Measurements from ENCODE around the gene JMJD6.

JMJD6 gene

DNA sequence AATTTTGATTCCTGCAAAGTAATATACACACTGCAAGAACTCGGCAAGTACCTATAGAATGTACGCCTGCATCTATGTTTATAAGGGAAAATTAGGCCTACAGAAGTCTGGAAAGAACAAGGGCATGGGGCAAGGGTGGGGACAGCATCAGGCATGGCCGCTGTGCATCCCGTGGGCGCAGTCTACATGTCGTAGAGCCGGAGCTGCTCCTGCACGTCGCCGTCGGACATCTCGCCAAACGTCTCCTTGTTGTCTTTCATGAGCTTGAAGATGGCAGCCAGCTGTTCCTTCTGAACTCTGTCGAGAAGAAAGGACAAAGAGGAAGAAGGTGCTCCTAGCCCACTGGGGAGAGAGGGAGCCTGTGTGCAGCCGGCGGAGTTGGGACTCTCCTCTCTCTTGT is 49.0 kb downstream of the JMJD6 start:
- H3K9ac ChIP-seq (ENCODE audit: low read depth, low read length, poor library complexity, severe bottlenecking), result peak overlapping the region; percentile 66
- no peak for TF ChIP-seq EZH2phosphoT487 (IDR thresholded peaks at IDR 0.05; ENCODE audit: borderline replicate concordance)
- TF ChIP-seq, protein P1, sequence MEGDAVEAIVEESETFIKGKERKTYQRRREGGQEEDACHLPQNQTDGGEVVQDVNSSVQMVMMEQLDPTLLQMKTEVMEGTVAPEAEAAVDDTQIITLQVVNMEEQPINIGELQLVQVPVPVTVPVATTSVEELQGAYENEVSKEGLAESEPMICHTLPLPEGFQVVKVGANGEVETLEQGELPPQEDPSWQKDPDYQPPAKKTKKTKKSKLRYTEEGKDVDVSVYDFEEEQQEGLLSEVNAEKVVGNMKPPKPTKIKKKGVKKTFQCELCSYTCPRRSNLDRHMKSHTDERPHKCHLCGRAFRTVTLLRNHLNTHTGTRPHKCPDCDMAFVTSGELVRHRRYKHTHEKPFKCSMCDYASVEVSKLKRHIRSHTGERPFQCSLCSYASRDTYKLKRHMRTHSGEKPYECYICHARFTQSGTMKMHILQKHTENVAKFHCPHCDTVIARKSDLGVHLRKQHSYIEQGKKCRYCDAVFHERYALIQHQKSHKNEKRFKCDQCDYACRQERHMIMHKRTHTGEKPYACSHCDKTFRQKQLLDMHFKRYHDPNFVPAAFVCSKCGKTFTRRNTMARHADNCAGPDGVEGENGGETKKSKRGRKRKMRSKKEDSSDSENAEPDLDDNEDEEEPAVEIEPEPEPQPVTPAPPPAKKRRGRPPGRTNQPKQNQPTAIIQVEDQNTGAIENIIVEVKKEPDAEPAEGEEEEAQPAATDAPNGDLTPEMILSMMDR (conservative IDR thresholded peaks at IDR 0.05; ENCODE audit: low read length), result no peak

DNA sequence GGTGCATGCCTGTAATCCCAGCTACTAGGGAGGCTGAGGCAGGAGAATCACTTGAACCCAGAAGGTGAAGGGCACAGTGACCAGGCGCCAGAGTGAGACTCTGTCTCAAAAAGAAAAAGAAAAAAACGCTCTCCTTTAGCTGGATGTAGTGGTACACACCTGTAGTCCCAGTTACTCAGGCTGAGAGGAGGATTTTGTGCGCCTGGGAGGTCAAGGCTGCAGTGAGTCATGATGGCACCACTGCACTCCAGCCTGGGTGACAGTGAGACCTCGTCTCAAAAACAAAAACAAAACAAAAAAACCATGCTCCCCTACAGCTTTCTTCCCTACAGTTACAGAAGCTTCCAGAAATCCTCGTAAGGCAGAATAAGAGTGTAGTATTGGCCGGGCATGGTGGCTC is 49.8 kb downstream of the JMJD6 start:
- no peaks in the 10 kb centered on the region for H3K9me3 ChIP-seq (ENCODE audit: insufficient read depth, low read depth, low read length)
- H4K20me1 ChIP-seq (ENCODE audit: insufficient read depth, low read length, poor library complexity, severe bottlenecking), result no peaks in the 10 kb centered on the region
- peaks cover 49% of the 10 kb centered on the region for H3K4me1 ChIP-seq (ENCODE audit: insufficient read depth, low read length, poor library complexity, severe bottlenecking)
- no peaks in the 10 kb centered on the region for H3K9me2 ChIP-seq (replicated peaks; ENCODE audit: low read depth, low read length)
- H2AFZ ChIP-seq (ENCODE audit: low read length), result no peak overlapping the region
- no peak overlapping the region for H3K4me3 ChIP-seq (ENCODE audit: low read length, poor library complexity, severe bottlenecking)
- H3K79me2 ChIP-seq (ENCODE audit: insufficient read depth, low read length), result peaks cover 18% of the 10 kb centered on the region
- H3K4me2 ChIP-seq (ENCODE audit: low read depth, low read length, poor library complexity, severe bottlenecking), result no peak overlapping the region
- peaks cover 6% of the 10 kb centered on the region; the same call in 1 of the 2 replicates for H3F3A ChIP-seq (ENCODE audit: low read depth)
- H3K9ac ChIP-seq (ENCODE audit: low read depth, low read length, poor library complexity, severe bottlenecking), result no peak overlapping the region
- TF ChIP-seq, protein P1 (conservative IDR thresholded peaks at IDR 0.05; ENCODE audit: low read length), result no peak
- no peak for TF ChIP-seq EZH2phosphoT487 (IDR thresholded peaks at IDR 0.05; ENCODE audit: borderline replicate concordance)
- no peaks in the 10 kb centered on the region for H3K27me3 ChIP-seq (ENCODE audit: insufficient read depth, low read length, poor library complexity, severe bottlenecking)
- H3K36me3 ChIP-seq (ENCODE audit: insufficient read depth, low read length), result no peaks in the 10 kb centered on the region

More for the DNA sequence above, 49.0 kb downstream of the JMJD6 start:
- Histone ChIP-seq H3K4me2 (ENCODE audit: low read depth, low read length, poor library complexity, severe bottlenecking) (peak overlapping the region; percentile 74), H2AFZ (ENCODE audit: low read length) (no peak overlapping the region), H4K20me1 (ENCODE audit: insufficient read depth, low read length, poor library complexity, severe bottlenecking) (no peaks in the 10 kb centered on the region), H3F3A (ENCODE audit: low read depth) (peaks cover 6% of the 10 kb centered on the region; the same call in 1 of the 2 replicates), H3K27me3 (ENCODE audit: insufficient read depth, low read length, poor library complexity, severe bottlenecking) (no peaks in the 10 kb centered on the region), H3K4me1 (ENCODE audit: insufficient read depth, low read length, poor library complexity, severe bottlenecking) (peaks cover 54% of the 10 kb centered on the region), H3K4me3 (ENCODE audit: low read length, poor library complexity, severe bottlenecking) (peak overlapping the region; percentile 55), H3K9me2 (replicated peaks; ENCODE audit: low read depth, low read length) (no peaks in the 10 kb centered on the region), H3K9me3 (ENCODE audit: insufficient read depth, low read depth, low read length) (no peaks in the 10 kb centered on the region), H3K36me3 (ENCODE audit: insufficient read depth, low read length) (no peaks in the 10 kb centered on the region), H3K79me2 (ENCODE audit: insufficient read depth, low read length) (peaks cover 14% of the 10 kb centered on the region)

DNA sequence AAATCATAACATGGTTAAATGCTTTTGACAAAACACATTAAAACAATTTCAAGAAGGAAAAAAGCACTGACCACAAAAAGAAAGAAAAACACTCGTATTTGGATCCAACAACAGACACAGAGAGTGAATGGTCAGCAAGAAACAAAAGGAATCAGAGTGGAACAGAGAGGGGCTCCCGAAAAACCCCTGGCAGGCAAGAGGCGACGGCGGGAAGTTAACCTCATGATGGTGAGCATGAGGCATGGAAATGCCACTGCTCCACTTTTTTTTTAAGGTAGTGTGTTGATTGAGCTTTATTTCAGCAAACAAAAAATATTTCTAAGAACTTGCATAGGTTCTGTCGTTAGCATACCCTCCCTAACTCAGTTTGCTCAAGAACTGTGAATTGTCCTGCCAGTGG is 50.8 kb downstream of the JMJD6 start:
- H3F3A ChIP-seq (ENCODE audit: low read depth), result peaks cover 6% of the 10 kb centered on the region; the same call in 1 of the 2 replicates
- H3K9ac ChIP-seq (ENCODE audit: low read depth, low read length, poor library complexity, severe bottlenecking), result no peak overlapping the region
- TF ChIP-seq EZH2phosphoT487 (IDR thresholded peaks at IDR 0.05; ENCODE audit: borderline replicate concordance), result no peak
- TF ChIP-seq, protein P1 (conservative IDR thresholded peaks at IDR 0.05; ENCODE audit: low read length), result no peak
- no peaks in the 10 kb centered on the region for H3K36me3 ChIP-seq (ENCODE audit: insufficient read depth, low read length)
- H3K79me2 ChIP-seq (ENCODE audit: insufficient read depth, low read length), result peaks cover 18% of the 10 kb centered on the region
- no peaks in the 10 kb centered on the region for H4K20me1 ChIP-seq (ENCODE audit: insufficient read depth, low read length, poor library complexity, severe bottlenecking)
- H3K4me3 ChIP-seq (ENCODE audit: low read length, poor library complexity, severe bottlenecking), result no peak overlapping the region
- H3K9me3 ChIP-seq (ENCODE audit: insufficient read depth, low read depth, low read length), result no peaks in the 10 kb centered on the region
- H2AFZ ChIP-seq (ENCODE audit: low read length), result no peak overlapping the region
- peaks cover 49% of the 10 kb centered on the region for H3K4me1 ChIP-seq (ENCODE audit: insufficient read depth, low read length, poor library complexity, severe bottlenecking)
- no peak overlapping the region for H3K4me2 ChIP-seq (ENCODE audit: low read depth, low read length, poor library complexity, severe bottlenecking)
- no peaks in the 10 kb centered on the region for H3K9me2 ChIP-seq (replicated peaks; ENCODE audit: low read depth, low read length)
- no peaks in the 10 kb centered on the region for H3K27me3 ChIP-seq (ENCODE audit: insufficient read depth, low read length, poor library complexity, severe bottlenecking)

All from Loucy (cell line).